Renal cortical epithelial cell (primary cell): ENCODE measurements around the gene TMPRSS11E. TPM values are rescaled to one million over a fixed set of nuclear protein-coding genes. Genes with fewer than 3 reads are reported as not detected.

Experiments
- total RNA-seq: library from RNA; depleted of rRNA; stranded (reverse); fragments of >200 nt; gene quantifications from 2 replicates; pipeline ENCODE4 v1.2.3, GENCODE V29; 2014

The TMPRSS11E gene
- total RNA-seq, 1 donor from 2014 or later, result not detected

Other genes with a start within 250 kb of the TMPRSS11E start
- not detected in 2 replicates for gene TMPRSS11B, start 201.8 kb upstream of the TMPRSS11E start, total RNA-seq
- 33.2 and 85.3 TPM in 2 replicates for gene YTHDC1, start 97.4 kb upstream of the TMPRSS11E start, total RNA-seq
- 0.70 TPM in 1 of 2 replicates, not detected in the other for gene UGT2B17, start 128.9 kb downstream of the TMPRSS11E start, total RNA-seq
- 0.10 TPM in 1 of 2 replicates, not detected in the other for gene UGT2B15, start 223.2 kb downstream of the TMPRSS11E start, total RNA-seq